ENCODE data around the gene ZDHHC23.

ZDHHC23 gene

GRCh38 chr3:113948015-113948917, 453 bp downstream of the ZDHHC23 start (continued):
- TF ChIP-seq ZNF211 (tag by site-specific recombination; IDR thresholded peaks at IDR 0.05; ENCODE audit: low read depth): no peak
- TF ChIP-seq SETDB1 (IDR thresholded peaks at IDR 0.05; ENCODE audit: insufficient read length, low read length): no peak
- no peak for TF ChIP-seq PRDM4 (tag by site-specific recombination; IDR thresholded peaks at IDR 0.05)
- TF ChIP-seq ZNF26 (tag by site-specific recombination; IDR thresholded peaks at IDR 0.05): no peak
- TF ChIP-seq KLF16 (tag by site-specific recombination; IDR thresholded peaks at IDR 0.05): peak; percentile 34; the same call in 1 of the 2 replicates
- TF ChIP-seq KLF1 (tag by site-specific recombination; IDR thresholded peaks at IDR 0.05): peak; percentile 28; the same call in 1 of the 2 replicates
- TF ChIP-seq ZNF146 (tag by site-specific recombination; IDR thresholded peaks at IDR 0.05): no peak
- TF ChIP-seq WT1 (tag by site-specific recombination; IDR thresholded peaks at IDR 0.05): no peak
- TF ChIP-seq KLF8 (tag by site-specific recombination; IDR thresholded peaks at IDR 0.05): peak; percentile 28; the same call in 1 of the 2 replicates
- no peak for TF ChIP-seq ZFP41 (tag by site-specific recombination; IDR thresholded peaks at IDR 0.05; ENCODE audit: borderline replicate concordance)
- no peak for TF ChIP-seq INSM2 (tag by site-specific recombination; IDR thresholded peaks at IDR 0.05)
- TF ChIP-seq ZNF140 (tag by site-specific recombination; IDR thresholded peaks at IDR 0.05): no peak
- TF ChIP-seq ZNF544 (tag by site-specific recombination; IDR thresholded peaks at IDR 0.05): no peak
- TF ChIP-seq ZNF518A (tag by site-specific recombination; conservative IDR thresholded peaks at IDR 0.05; ENCODE audit: low read depth): no peak
- peak; percentile 27 for TF ChIP-seq GLIS1 (tag by site-specific recombination; IDR thresholded peaks at IDR 0.05)
- peak; percentile 95 for TF ChIP-seq ZNF335 (tag by site-specific recombination; conservative IDR thresholded peaks at IDR 0.05)
- peak; percentile 88 for TF ChIP-seq ZFHX2 (tag by site-specific recombination; conservative IDR thresholded peaks at IDR 0.05)
- no peak for TF ChIP-seq ZNF155 (tag by site-specific recombination; IDR thresholded peaks at IDR 0.05)
- TF ChIP-seq ZNF121 (tag by site-specific recombination; IDR thresholded peaks at IDR 0.05): no peak

Measured in HEK293 (cell line).